GM12878 (cell line): ENCODE measurements around the gene MTMR4. TPM values are rescaled to one million over a fixed set of nuclear protein-coding genes. Genes with fewer than 3 reads are reported as not detected.

ENCODE experiments used
- ATAC-seq: fragments of 200-7000 bp; cut with Tn5 transposase; 3 replicates; pipeline ENCODE4 v1.9.1; 2020; ENCODE audit warnings: mild to moderate bottlenecking, moderate library complexity
- BruUV-seq: library from RNA; stranded (reverse); fragments of 400-500 nt; replicated peaks from 2 replicates; lab custom pipeline; 2021; lab: Mats Ljungman, UMichigan
- CTCF ChIA-PET: fragments of 300-600 bp; sonication (Branson Sonifier 250); formaldehyde crosslinking; extraction: SDS; loops from one replicate; lab custom pipeline; 2021; ENCODE audit warnings: inconsistent platforms; lab: Yijun Ruan, JAX
- POLR2A ChIA-PET: fragments of 350-600 bp; formaldehyde crosslinking; extraction: SDS; loops from one replicate; lab custom pipeline; 2021; ENCODE audit warnings: inconsistent platforms; lab: Charles Lee
- RAD21 ChIA-PET: fragments of 300-600 bp; sonication (Branson Sonifier 250); formaldehyde crosslinking; loops from one replicate; lab custom pipeline; 2023; ENCODE audit warnings: antibody characterized with exemption; ENCODE audit not compliant: unreplicated experiment; lab: Charles Lee
- SMC1A ChIA-PET: fragments of 300-600 bp; sonication (Branson Sonifier 250); formaldehyde crosslinking; loops from one replicate; lab custom pipeline; 2023; ENCODE audit not compliant: unreplicated experiment, uncharacterized antibody; lab: Charles Lee
- DNase-seq: peaks from one replicate; pipeline ENCODE4 v3.0.0-alpha.2; 2011; ENCODE audit warnings: low read depth, low spot score
- FAIRE-seq: peaks from 3 replicates; lab custom pipeline; 2011; peaks lifted over from hg19 to GRCh38; lab: Jason Lieb, UNC
- H2AFZ ChIP-seq: 2 replicates; pipeline ENCODE4 v1.6.0; 2011; ENCODE audit warnings: low read depth, low read length, control low read depth; ENCODE audit not compliant: control insufficient read depth
- H3K27ac ChIP-seq: 2 replicates; pipeline ENCODE4 v1.5.1; 2011; ENCODE audit warnings: control low read depth; ENCODE audit not compliant: control insufficient read depth, insufficient read depth
- H3K27me3 ChIP-seq, 2 experiments: replicated peaks in 1 of 2; 2 replicates each; pipeline versions ENCODE4 v1.6.0 to v1.6.1; 2011; ENCODE audit warnings: low read length in 1 of 2; ENCODE audit not compliant: control insufficient read depth in 2 of 2, insufficient read depth in 2 of 2
- H3K36me3 ChIP-seq, 2 experiments: 2 replicates each; pipeline ENCODE4 v1.5.1; 2011; ENCODE audit warnings: low read length in 1 of 2; ENCODE audit not compliant: control insufficient read depth in 2 of 2, insufficient read depth in 2 of 2
- H3K4me1 ChIP-seq: 2 replicates; pipeline ENCODE4 v1.6.1; 2011; ENCODE audit warnings: mild to moderate bottlenecking, low read length, moderate library complexity, mixed read lengths; ENCODE audit not compliant: control insufficient read depth, insufficient read depth
- H3K4me2 ChIP-seq: 2 replicates; pipeline ENCODE4 v1.6.0; 2011; ENCODE audit warnings: control low read depth; ENCODE audit not compliant: control insufficient read depth, insufficient read depth
- H3K4me3 ChIP-seq: fragments of 200-600 bp; sonication (generic); 2 replicates; pipeline ENCODE4 v1.5.1; 2016
- H3K79me2 ChIP-seq: 2 replicates; pipeline ENCODE4 v1.6.0; 2011; ENCODE audit warnings: low read length; ENCODE audit not compliant: control insufficient read depth, insufficient read depth
- H3K9ac ChIP-seq: 2 replicates; pipeline ENCODE4 v1.8.0; 2011; ENCODE audit warnings: low read length, control low read depth, mixed read lengths; ENCODE audit not compliant: control insufficient read depth, insufficient read depth
- H3K9me3 ChIP-seq: replicated peaks from 3 replicates; pipeline ENCODE4 v1.5.1; 2011; ENCODE audit warnings: mild to moderate bottlenecking, low read length; ENCODE audit not compliant: control insufficient read depth, insufficient read depth
- H4K20me1 ChIP-seq: 2 replicates; pipeline ENCODE4 v1.6.0; 2011; ENCODE audit not compliant: control insufficient read depth, insufficient read depth
- BHLHE40 ChIP-seq, 2 experiments: fragments of 450-650 bp in 1 of 2; IDR thresholded peaks; 2 replicates each; pipeline ENCODE4 v1.6.1; 2011 to 2017; ENCODE audit warnings: low read depth in 2 of 2, borderline replicate concordance in 1 of 2, improper control_type of control experiment in 1 of 2, low read length in 1 of 2, mild to moderate bottlenecking in 1 of 2
- ESRRA ChIP-seq: IDR thresholded peaks from 2 replicates; pipeline ENCODE4 v1.6.1; 2012; ENCODE audit warnings: mild to moderate bottlenecking, low read length, improper control_type of control experiment
- LARP7 ChIP-seq: fragments of 450-650 bp; IDR thresholded peaks from 2 replicates; pipeline ENCODE4 v1.6.1; 2017; ENCODE audit warnings: mild to moderate bottlenecking
- MTA2 ChIP-seq: fragments of 450-650 bp; IDR thresholded peaks from 2 replicates; pipeline ENCODE4 v1.6.1; 2016; ENCODE audit warnings: low read depth, mild to moderate bottlenecking, moderate library complexity
- MXI1 ChIP-seq: fragments of 150-350 bp; IDR thresholded peaks from 2 replicates; pipeline ENCODE4 v1.6.1; 2011; ENCODE audit warnings: low read depth, mild to moderate bottlenecking, inconsistent platforms, low read length, improper control_type of control experiment
- SPI1 ChIP-seq: IDR thresholded peaks from 2 replicates; pipeline ENCODE4 v1.6.1; 2011; ENCODE audit warnings: low read depth, mild to moderate bottlenecking, low read length, moderate library complexity, borderline replicate concordance; ENCODE audit not compliant: insufficient read depth
- WGBS: methylation state at CpG from one replicate; pipeline ENCODE4 v1.1.6; 2016; ENCODE audit warnings: low lambda C conversion rate; ENCODE audit not compliant: insufficient replicate concordance, insufficient coverage; ENCODE audit errors: missing lambda C conversion rate; 5-methylcytosine and 5-hydroxymethylcytosine counted together
- in situ Hi-C: fragments of 300-500 bp; cut with MboI; formaldehyde crosslinking; loops from 9 replicates; pipeline ENCODE4 v1.14.3; 2018; ENCODE audit warnings: mixed read lengths
- intact Hi-C: fragments of 100-400 bp; cut with micrococcal nuclease; formaldehyde crosslinking; loops from one replicate; pipeline ENCODE4 v1.14.2; 2022; ENCODE audit not compliant: unreplicated experiment
- polyA plus RNA-seq, 11 experiments: library from polyadenylated mRNA; depleted of rRNA in 4 of 11; unstranded in 6 of 11; stranded (reverse) in 5 of 11; fragments of >200 nt; fragmentation: Nextera tagmentation in 4 of 11; fragmentation: Illumina TruSeq in 1 of 11; extraction: Ambion mirVana in 4 of 11; extraction: Trizol in 1 of 11; gene quantifications; 1 replicate in 1 of 11; 2 replicates in 10 of 11; pipeline versions ENCODE4 v1.2.1 to v1.2.3, GENCODE V29; 2011 to 2016; ENCODE audit warnings: inconsistent platforms in 2 of 11, missing spikeins in 2 of 11, low read depth in 1 of 11
- total RNA-seq, 4 experiments: library from RNA; depleted of rRNA in 3 of 4; stranded (reverse); fragments of >200 nt in 3 of 4; fragmentation: Illumina TruSeq in 1 of 4; extraction: Trizol in 1 of 4; gene quantifications; 2 replicates each; pipeline versions ENCODE4 v1.2.1 to v1.2.3, GENCODE V29; 2013 to 2021
- TF ChIP-seq, protein P1 (sequence below): IDR thresholded peaks from 2 replicates; pipeline ENCODE4 v1.6.1; 2011; ENCODE audit warnings: borderline replicate concordance, low read depth, mild to moderate bottlenecking, moderate library complexity, low read length; ENCODE audit not compliant: insufficient read depth, poor library complexity, severe bottlenecking
- TF ChIP-seq, protein P2 (sequence below): IDR thresholded peaks from 2 replicates; pipeline ENCODE4 v1.6.1; 2012; ENCODE audit warnings: low read length, inconsistent platforms
- TF ChIP-seq, protein P3 (sequence below): fragments of 450-650 bp; IDR thresholded peaks from 2 replicates; pipeline ENCODE4 v1.6.1; 2018; ENCODE audit warnings: borderline replicate concordance, mild to moderate bottlenecking; ENCODE audit not compliant: partially characterized antibody
- TF ChIP-seq, protein P4 (sequence below): IDR thresholded peaks from 2 replicates; pipeline ENCODE4 v1.6.1; 2011; ENCODE audit warnings: borderline replicate concordance, low read depth, mild to moderate bottlenecking, moderate library complexity, mixed read lengths, low read length; ENCODE audit not compliant: insufficient read depth; ENCODE audit errors: extremely low read length
- TF ChIP-seq, protein P5 (sequence below): fragments of 450-650 bp; formaldehyde crosslinking; IDR thresholded peaks from 2 replicates; pipeline ENCODE4 v1.5.0; 2022; ENCODE audit warnings: mild to moderate bottlenecking, missing genetic modification characterization

Gene MTMR4
- total and polyA plus RNA-seq, 10 of the 15 experiments (the other 5 are each of a cell fraction or from before 2014, with no cell fraction given): 12.8 to 127 (median 53.2) TPM

GRCh38 chr17:58476812-58477211 is 37.6 kb downstream of the MTMR4 start:
- no peak for FAIRE-seq
- CTCF ChIA-PET: no interaction called here
- TF ChIP-seq, protein P1, sequence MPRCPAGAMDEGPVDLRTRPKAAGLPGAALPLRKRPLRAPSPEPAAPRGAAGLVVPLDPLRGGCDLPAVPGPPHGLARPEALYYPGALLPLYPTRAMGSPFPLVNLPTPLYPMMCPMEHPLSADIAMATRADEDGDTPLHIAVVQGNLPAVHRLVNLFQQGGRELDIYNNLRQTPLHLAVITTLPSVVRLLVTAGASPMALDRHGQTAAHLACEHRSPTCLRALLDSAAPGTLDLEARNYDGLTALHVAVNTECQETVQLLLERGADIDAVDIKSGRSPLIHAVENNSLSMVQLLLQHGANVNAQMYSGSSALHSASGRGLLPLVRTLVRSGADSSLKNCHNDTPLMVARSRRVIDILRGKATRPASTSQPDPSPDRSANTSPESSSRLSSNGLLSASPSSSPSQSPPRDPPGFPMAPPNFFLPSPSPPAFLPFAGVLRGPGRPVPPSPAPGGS: no peak
- no peak for TF ChIP-seq MXI1
- no peak for TF ChIP-seq SPI1
- TF ChIP-seq, protein P2, sequence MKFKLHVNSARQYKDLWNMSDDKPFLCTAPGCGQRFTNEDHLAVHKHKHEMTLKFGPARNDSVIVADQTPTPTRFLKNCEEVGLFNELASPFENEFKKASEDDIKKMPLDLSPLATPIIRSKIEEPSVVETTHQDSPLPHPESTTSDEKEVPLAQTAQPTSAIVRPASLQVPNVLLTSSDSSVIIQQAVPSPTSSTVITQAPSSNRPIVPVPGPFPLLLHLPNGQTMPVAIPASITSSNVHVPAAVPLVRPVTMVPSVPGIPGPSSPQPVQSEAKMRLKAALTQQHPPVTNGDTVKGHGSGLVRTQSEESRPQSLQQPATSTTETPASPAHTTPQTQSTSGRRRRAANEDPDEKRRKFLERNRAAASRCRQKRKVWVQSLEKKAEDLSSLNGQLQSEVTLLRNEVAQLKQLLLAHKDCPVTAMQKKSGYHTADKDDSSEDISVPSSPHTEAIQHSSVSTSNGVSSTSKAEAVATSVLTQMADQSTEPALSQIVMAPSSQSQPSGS: no peak
- TF ChIP-seq, protein P3, sequence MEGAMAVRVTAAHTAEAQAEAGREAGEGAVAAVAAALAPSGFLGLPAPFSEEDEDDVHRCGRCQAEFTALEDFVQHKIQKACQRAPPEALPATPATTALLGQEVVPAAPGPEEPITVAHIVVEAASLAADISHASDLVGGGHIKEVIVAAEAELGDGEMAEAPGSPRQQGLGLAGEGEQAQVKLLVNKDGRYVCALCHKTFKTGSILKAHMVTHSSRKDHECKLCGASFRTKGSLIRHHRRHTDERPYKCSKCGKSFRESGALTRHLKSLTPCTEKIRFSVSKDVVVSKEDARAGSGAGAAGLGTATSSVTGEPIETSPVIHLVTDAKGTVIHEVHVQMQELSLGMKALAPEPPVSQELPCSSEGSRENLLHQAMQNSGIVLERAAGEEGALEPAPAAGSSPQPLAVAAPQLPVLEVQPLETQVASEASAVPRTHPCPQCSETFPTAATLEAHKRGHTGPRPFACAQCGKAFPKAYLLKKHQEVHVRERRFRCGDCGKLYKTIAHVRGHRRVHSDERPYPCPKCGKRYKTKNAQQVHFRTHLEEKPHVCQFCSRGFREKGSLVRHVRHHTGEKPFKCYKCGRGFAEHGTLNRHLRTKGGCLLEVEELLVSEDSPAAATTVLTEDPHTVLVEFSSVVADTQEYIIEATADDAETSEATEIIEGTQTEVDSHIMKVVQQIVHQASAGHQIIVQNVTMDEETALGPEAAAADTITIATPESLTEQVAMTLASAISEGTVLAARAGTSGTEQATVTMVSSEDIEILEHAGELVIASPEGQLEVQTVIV: no peak
- no peak for TF ChIP-seq BHLHE40 (IDR thresholded peaks at IDR 0.05; ENCODE audit: borderline replicate concordance in 1 of 2, low read depth in 2 of 2, low read length in 1 of 2)
- no peak for TF ChIP-seq LARP7
- no peak for TF ChIP-seq MTA2
- TF ChIP-seq, protein P4, sequence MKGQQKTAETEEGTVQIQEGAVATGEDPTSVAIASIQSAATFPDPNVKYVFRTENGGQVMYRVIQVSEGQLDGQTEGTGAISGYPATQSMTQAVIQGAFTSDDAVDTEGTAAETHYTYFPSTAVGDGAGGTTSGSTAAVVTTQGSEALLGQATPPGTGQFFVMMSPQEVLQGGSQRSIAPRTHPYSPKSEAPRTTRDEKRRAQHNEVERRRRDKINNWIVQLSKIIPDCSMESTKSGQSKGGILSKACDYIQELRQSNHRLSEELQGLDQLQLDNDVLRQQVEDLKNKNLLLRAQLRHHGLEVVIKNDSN: no peak
- TF ChIP-seq, protein P5, sequence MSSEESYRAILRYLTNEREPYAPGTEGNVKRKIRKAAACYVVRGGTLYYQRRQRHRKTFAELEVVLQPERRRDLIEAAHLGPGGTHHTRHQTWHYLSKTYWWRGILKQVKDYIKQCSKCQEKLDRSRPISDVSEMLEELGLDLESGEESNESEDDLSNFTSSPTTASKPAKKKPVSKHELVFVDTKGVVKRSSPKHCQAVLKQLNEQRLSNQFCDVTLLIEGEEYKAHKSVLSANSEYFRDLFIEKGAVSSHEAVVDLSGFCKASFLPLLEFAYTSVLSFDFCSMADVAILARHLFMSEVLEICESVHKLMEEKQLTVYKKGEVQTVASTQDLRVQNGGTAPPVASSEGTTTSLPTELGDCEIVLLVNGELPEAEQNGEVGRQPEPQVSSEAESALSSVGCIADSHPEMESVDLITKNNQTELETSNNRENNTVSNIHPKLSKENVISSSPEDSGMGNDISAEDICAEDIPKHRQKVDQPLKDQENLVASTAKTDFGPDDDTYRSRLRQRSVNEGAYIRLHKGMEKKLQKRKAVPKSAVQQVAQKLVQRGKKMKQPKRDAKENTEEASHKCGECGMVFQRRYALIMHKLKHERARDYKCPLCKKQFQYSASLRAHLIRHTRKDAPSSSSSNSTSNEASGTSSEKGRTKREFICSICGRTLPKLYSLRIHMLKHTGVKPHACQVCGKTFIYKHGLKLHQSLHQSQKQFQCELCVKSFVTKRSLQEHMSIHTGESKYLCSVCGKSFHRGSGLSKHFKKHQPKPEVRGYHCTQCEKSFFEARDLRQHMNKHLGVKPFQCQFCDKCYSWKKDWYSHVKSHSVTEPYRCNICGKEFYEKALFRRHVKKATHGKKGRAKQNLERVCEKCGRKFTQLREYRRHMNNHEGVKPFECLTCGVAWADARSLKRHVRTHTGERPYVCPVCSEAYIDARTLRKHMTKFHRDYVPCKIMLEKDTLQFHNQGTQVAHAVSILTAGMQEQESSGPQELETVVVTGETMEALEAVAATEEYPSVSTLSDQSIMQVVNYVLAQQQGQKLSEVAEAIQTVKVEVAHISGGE: no peak
- TF ChIP-seq ESRRA: no peak

More at GRCh38 chr17:58476812-58477211, 37.6 kb downstream of the MTMR4 start:
- RAD21 ChIA-PET: no interaction called here
- no peak overlapping the region for H3K4me3 ChIP-seq
- in situ Hi-C loops: no loop called here
- WGBS: 64% methylated on average over 6 of the region's 18 CpGs
- H3K9me3 ChIP-seq: no peaks in the 10 kb centered on the region
- no TSS peak for BruUV-seq
- ATAC-seq (no peak), DNase-seq (no peak)
- SMC1A ChIA-PET: no interaction called here
- no peaks in the 10 kb centered on the region for H3K27me3 ChIP-seq
- H3K79me2 ChIP-seq: no peaks in the 10 kb centered on the region
- H4K20me1 ChIP-seq: no peaks in the 10 kb centered on the region
- H3K4me2 ChIP-seq: no peak overlapping the region
- POLR2A ChIA-PET: no interaction called here
- no peak overlapping the region for H3K27ac ChIP-seq
- intact Hi-C loops: no loop called here
- H3K4me1 ChIP-seq: no peaks in the 10 kb centered on the region
- no peak overlapping the region for H3K9ac ChIP-seq
- H2AFZ ChIP-seq: no peak overlapping the region
- H3K36me3 ChIP-seq: no peaks in the 10 kb centered on the region
